ENCODE results near the gene CCDC14.
"Not testable (repeated sequence)": the region's sequence is repeated elsewhere in the genome, so short reads cannot be mapped to it uniquely, and the experiment has no call there.

- TF ChIP-seq, protein P1, sequence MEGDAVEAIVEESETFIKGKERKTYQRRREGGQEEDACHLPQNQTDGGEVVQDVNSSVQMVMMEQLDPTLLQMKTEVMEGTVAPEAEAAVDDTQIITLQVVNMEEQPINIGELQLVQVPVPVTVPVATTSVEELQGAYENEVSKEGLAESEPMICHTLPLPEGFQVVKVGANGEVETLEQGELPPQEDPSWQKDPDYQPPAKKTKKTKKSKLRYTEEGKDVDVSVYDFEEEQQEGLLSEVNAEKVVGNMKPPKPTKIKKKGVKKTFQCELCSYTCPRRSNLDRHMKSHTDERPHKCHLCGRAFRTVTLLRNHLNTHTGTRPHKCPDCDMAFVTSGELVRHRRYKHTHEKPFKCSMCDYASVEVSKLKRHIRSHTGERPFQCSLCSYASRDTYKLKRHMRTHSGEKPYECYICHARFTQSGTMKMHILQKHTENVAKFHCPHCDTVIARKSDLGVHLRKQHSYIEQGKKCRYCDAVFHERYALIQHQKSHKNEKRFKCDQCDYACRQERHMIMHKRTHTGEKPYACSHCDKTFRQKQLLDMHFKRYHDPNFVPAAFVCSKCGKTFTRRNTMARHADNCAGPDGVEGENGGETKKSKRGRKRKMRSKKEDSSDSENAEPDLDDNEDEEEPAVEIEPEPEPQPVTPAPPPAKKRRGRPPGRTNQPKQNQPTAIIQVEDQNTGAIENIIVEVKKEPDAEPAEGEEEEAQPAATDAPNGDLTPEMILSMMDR (IDR thresholded peaks at IDR 0.05 in 8 of 11, conservative IDR thresholded peaks at IDR 0.05 in 3 of 11): not testable (repeated sequence)
- not testable (repeated sequence) for TF ChIP-seq POLR2A, POLR2AphosphoS5 (IDR thresholded peaks at IDR 0.05)
These were observed 70.0 kb downstream of the CCDC14 start for GRCh38 chr3:123890991-123891390.

Data from spleen (tissue), 7 donors.